LNCaP clone FGC (cell line): Measurements from ENCODE around the gene DHRSX.
"Not testable (repeated sequence)": the region's sequence is repeated elsewhere in the genome, so short reads cannot be mapped to it uniquely, and the experiment has no call there.

Experiments
- DNase-seq: peaks from one replicate; pipeline ENCODE4 v3.0.0-alpha.2; 2011; ENCODE audit warnings: low read depth
- H3K4me3 ChIP-seq: 2 replicates; pipeline ENCODE4 v1.5.1; 2011; ENCODE audit warnings: mild to moderate bottlenecking, low read depth, low read length, control low read depth
- CTCF ChIP-seq: IDR thresholded peaks from 2 replicates; pipeline ENCODE4 v1.5.1; 2012; ENCODE audit warnings: mild to moderate bottlenecking; ENCODE audit not compliant: control insufficient read depth, insufficient read depth; ENCODE audit errors: extremely low read depth

DHRSX gene

GRCh38 chrX:2462074-2462473 is 38.7 kb downstream of the DHRSX start:
- no peak overlapping the region for H3K4me3 ChIP-seq
- no peak for TF ChIP-seq CTCF
- DNase-seq, result no peak

- no peak for DNase-seq
- H3K4me3 ChIP-seq, result no peak overlapping the region
- TF ChIP-seq CTCF, result no peak
Observed at GRCh38 chrX:2461711-2462016, 39.1 kb downstream of the DHRSX start.

- not testable (repeated sequence) for DNase-seq, H3K4me3 ChIP-seq
Observed at GRCh38 chrX:2460821-2461710, 39.7 kb downstream of the DHRSX start.

GRCh38 chrX:2460048-2460447 is 40.7 kb downstream of the DHRSX start:
- not testable (repeated sequence) for DNase-seq, H3K4me3 ChIP-seq

- DNase-seq, result no peak
- H3K4me3 ChIP-seq, result no peak overlapping the region
- no peak for TF ChIP-seq CTCF
Observed at GRCh38 chrX:2458309-2458708, 42.5 kb downstream of the DHRSX start.

- DNase-seq, result no peak
- H3K4me3 ChIP-seq, result no peak overlapping the region
- no peak for TF ChIP-seq CTCF
Observed at GRCh38 chrX:2457289-2458133, 43.3 kb downstream of the DHRSX start.

- not testable (repeated sequence) for H3K4me3 ChIP-seq, DNase-seq
Observed at GRCh38 chrX:2456091-2456490, 44.7 kb downstream of the DHRSX start.

- H3K4me3 ChIP-seq, DNase-seq: not testable (repeated sequence)
Observed at GRCh38 chrX:2454620-2455019, 46.2 kb downstream of the DHRSX start.

- no peak overlapping the region for H3K4me3 ChIP-seq
- no peak for DNase-seq
- no peak for TF ChIP-seq CTCF
Observed at GRCh38 chrX:2452799-2453198, 48.0 kb downstream of the DHRSX start.
